Cardiac muscle cell (in vitro differentiated cells and primary cell): ENCODE results near the gene AUP1. TPM values are rescaled to one million over a fixed set of nuclear protein-coding genes. Genes with fewer than 3 reads are reported as not detected.

Experiments used
- DNase-seq, 2 donors: peaks; one replicate each; pipeline versions ENCODE4 v3.0.0 to v3.0.0-alpha.2; 2010 to 2017; ENCODE audit warnings: low read depth in 1 of 2, low spot score in 1 of 2
- H3K27ac ChIP-seq: fragments of 200-600 bp; sonication (generic); 2 replicates; pipeline ENCODE4 v1.5.1; 2016
- H3K27me3 ChIP-seq: fragments of 200-600 bp; sonication (generic); 2 replicates; pipeline ENCODE4 v1.6.0; 2016; ENCODE audit warnings: control low read depth
- H3K36me3 ChIP-seq: fragments of 200-600 bp; sonication (generic); 2 replicates; pipeline ENCODE4 v1.5.1; 2016; ENCODE audit warnings: control low read depth
- H3K4me1 ChIP-seq: fragments of 200-600 bp; sonication (generic); 2 replicates; pipeline ENCODE4 v1.8.1; 2017; ENCODE audit warnings: low read depth, mild to moderate bottlenecking, mixed run types
- H3K4me3 ChIP-seq: fragments of 200-600 bp; sonication (generic); 2 replicates; pipeline ENCODE4 v1.5.1; 2016; ENCODE audit warnings: mild to moderate bottlenecking
- H3K9me3 ChIP-seq: fragments of 200-600 bp; sonication (generic); 2 replicates; pipeline ENCODE4 v1.5.1; 2017; ENCODE audit warnings: low read depth, mild to moderate bottlenecking, control low read depth
- CTCF ChIP-seq: IDR thresholded peaks from 2 replicates; pipeline ENCODE4 v1.5.1; 2012; ENCODE audit warnings: low read depth, mild to moderate bottlenecking, low read length
- polyA plus RNA-seq: library from polyadenylated mRNA; unstranded; fragments of >200 nt; fragmentation: Nextera tagmentation; extraction: Ambion mirVana; gene quantifications from 2 replicates; pipeline ENCODE4 v1.2.1, GENCODE V29; 2016
- total RNA-seq: library from RNA; depleted of rRNA; stranded (reverse); fragments of >200 nt; gene quantifications from 2 replicates; pipeline ENCODE4 v1.2.3, GENCODE V29; 2016

The AUP1 gene
- total and polyA plus RNA-seq, 2 experiments from 2014 or later: 105 to 122 TPM

GRCh38 chr2:74512744-74513604, 16.5 kb downstream of the AUP1 start:
- no peak for TF ChIP-seq CTCF
- Histone ChIP-seq H3K9me3 (no peaks in the 10 kb centered on the region), H3K27me3 (peaks cover 89% of the 10 kb centered on the region), H3K27ac (no peak overlapping the region), H3K4me3 (no peak overlapping the region), H3K36me3 (no peaks in the 10 kb centered on the region), H3K4me1 (no peaks in the 10 kb centered on the region)
- no peak for DNase-seq

GRCh38 chr2:74511104-74511989, 18.2 kb downstream of the AUP1 start:
- H3K27ac ChIP-seq: no peak overlapping the region
- no peak overlapping the region for H3K4me3 ChIP-seq
- TF ChIP-seq CTCF: no peak
- DNase-seq: no peak
- no peaks in the 10 kb centered on the region for H3K4me1 ChIP-seq
- H3K36me3 ChIP-seq: no peaks in the 10 kb centered on the region
- peaks cover 72% of the 10 kb centered on the region for H3K27me3 ChIP-seq
- no peaks in the 10 kb centered on the region for H3K9me3 ChIP-seq

- Histone ChIP-seq H3K9me3 (no peaks in the 10 kb centered on the region), H3K36me3 (peaks cover 2% of the 10 kb centered on the region), H3K27ac (no peak overlapping the region), H3K4me3 (no peak overlapping the region), H3K4me1 (no peaks in the 10 kb centered on the region), H3K27me3 (peaks cover 67% of the 10 kb centered on the region)
- DNase-seq: no peak
- TF ChIP-seq CTCF: no peak
Observed at GRCh38 chr2:74510272-74510671, 19.2 kb downstream of the AUP1 start.

GRCh38 chr2:74507926-74508520, 21.5 kb downstream of the AUP1 start:
- no peak for TF ChIP-seq CTCF

GRCh38 chr2:74507145-74507925, 22.2 kb downstream of the AUP1 start, which contains the start of gene PCGF1:
Gene PCGF1, minus strand, starts transcription at chr2:74507695. Its CDS starts 27 bp downstream, at chr2:74507668.
- H3K27me3 ChIP-seq: peaks cover 67% of the 10 kb centered on the region
- H3K27ac ChIP-seq: peak within 1 kb of the TSS; percentile 95
- H3K4me1 ChIP-seq: no peaks in the 10 kb centered on the region
- peak within 1 kb of the TSS; percentile 74 for H3K4me3 ChIP-seq
- no peaks in the 10 kb centered on the region for H3K9me3 ChIP-seq
- peak; percentile 98 for DNase-seq
- peaks cover 4% of the 10 kb centered on the region for H3K36me3 ChIP-seq
- TF ChIP-seq CTCF: peak; percentile 53

More at GRCh38 chr2:74507926-74508520, 21.5 kb downstream of the AUP1 start:
- Histone ChIP-seq H3K27me3 (peaks cover 67% of the 10 kb centered on the region), H3K4me1 (no peaks in the 10 kb centered on the region), H3K9me3 (no peaks in the 10 kb centered on the region), H3K27ac (peak overlapping the region; percentile 95), H3K36me3 (peaks cover 4% of the 10 kb centered on the region), H3K4me3 (peak overlapping the region; percentile 74)
- DNase-seq: peak in 1 of 2 donors; percentile 58
